HepG2 (cell line): ENCODE data around the gene NDOR1. TPM values are rescaled to one million over a fixed set of nuclear protein-coding genes. Genes with fewer than 3 reads are reported as not detected.
"Not testable (repeated sequence)": the region's sequence is repeated elsewhere in the genome, so short reads cannot be mapped to it uniquely, and the experiment has no call there.

Experiments used
- ATAC-seq: fragments of 200-7000 bp; cut with Tn5 transposase; 3 replicates; pipeline ENCODE4 v1.9.1; 2020; ENCODE audit warnings: mild to moderate bottlenecking, moderate library complexity
- BruUV-seq: library from RNA; stranded (reverse); fragments of 400-500 nt; replicated peaks from 2 replicates; lab custom pipeline; 2021; lab: Mats Ljungman, UMichigan
- CTCF ChIA-PET: fragments of 300-600 bp; formaldehyde crosslinking; extraction: SDS; loops from one replicate; lab custom pipeline; 2021; ENCODE audit warnings: low total read pairs, inconsistent platforms, low intra/inter-chr PET ratio; lab: Yijun Ruan, JAX
- POLR2A ChIA-PET: fragments of 350-600 bp; sonication (Branson Sonifier 250); formaldehyde crosslinking; loops from one replicate; lab custom pipeline; 2020; ENCODE audit warnings: antibody characterized with exemption, inconsistent platforms; lab: Yijun Ruan, JAX
- DNase-seq: peaks from one replicate; pipeline ENCODE4 v3.0.0-alpha.2; 2015; ENCODE audit warnings: low spot score
- FAIRE-seq: peaks from 3 replicates; lab custom pipeline; 2011; peaks lifted over from hg19 to GRCh38; lab: Jason Lieb, UNC
- H2AFZ ChIP-seq: one replicate; pipeline ENCODE4 v1.6.1; 2011; ENCODE audit warnings: low read length, inconsistent platforms
- H3K27ac ChIP-seq: fragments of 300-600 bp; 3 replicates; pipeline ENCODE4 v1.8.0; 2011; ENCODE audit warnings: mixed run types, mild to moderate bottlenecking, mixed read lengths, low read length, inconsistent platforms; ENCODE audit not compliant: insufficient read depth; ENCODE audit errors: extremely low read length
- H3K27me3 ChIP-seq, 2 experiments: fragments of 200-600 bp in 1 of 2; 2 replicates in 1 of 2; 3 replicates in 1 of 2; pipeline versions ENCODE4 v1.6.0 to v1.8.0; 2011; ENCODE audit warnings: low read length in 2 of 2, mild to moderate bottlenecking in 2 of 2, moderate library complexity in 2 of 2, inconsistent platforms in 1 of 2; ENCODE audit not compliant: insufficient read depth in 2 of 2, control insufficient read depth in 1 of 2
- H3K36me3 ChIP-seq, 2 experiments: fragments of 200-600 bp in 1 of 2; replicated peaks in 1 of 2; 2 replicates in 1 of 2; 3 replicates in 1 of 2; pipeline versions ENCODE4 v1.5.1 to v1.8.0; 2011; ENCODE audit warnings: low read length in 2 of 2, inconsistent platforms in 1 of 2; ENCODE audit not compliant: insufficient read depth in 2 of 2, control insufficient read depth in 1 of 2
- H3K4me1 ChIP-seq: 2 replicates; pipeline ENCODE4 v1.5.1; 2012; ENCODE audit warnings: low read length, inconsistent platforms; ENCODE audit not compliant: insufficient read depth
- H3K4me2 ChIP-seq: 2 replicates; pipeline ENCODE4 v1.6.0; 2011; ENCODE audit warnings: low read depth, low read length, inconsistent platforms
- H3K4me3 ChIP-seq, 3 experiments: fragments of 200-600 bp in 1 of 3; sonication (generic), shearing (Covaris generic) in 1 of 3; replicated peaks in 1 of 3; 2 replicates each; pipeline ENCODE4 v1.5.1; 2011 to 2016; ENCODE audit warnings: low read length in 3 of 3, inconsistent platforms in 2 of 3, low read depth in 2 of 3, mild to moderate bottlenecking in 2 of 3, control low read depth in 1 of 3, mixed read lengths in 1 of 3; ENCODE audit not compliant: insufficient read depth in 1 of 3
- H3K79me2 ChIP-seq: one replicate; pipeline ENCODE4 v1.6.1; 2011; ENCODE audit warnings: low read length, inconsistent platforms; ENCODE audit not compliant: insufficient read depth
- H3K9ac ChIP-seq: 2 replicates; pipeline ENCODE4 v1.6.0; 2011; ENCODE audit warnings: mild to moderate bottlenecking, low read depth, low read length, inconsistent platforms; ENCODE audit not compliant: insufficient read depth
- H3K9me3 ChIP-seq: 2 replicates; pipeline ENCODE4 v1.5.1; 2012; ENCODE audit warnings: mild to moderate bottlenecking, low read length
- H4K20me1 ChIP-seq: 2 replicates; pipeline ENCODE4 v1.6.0; 2011; ENCODE audit warnings: inconsistent platforms, mild to moderate bottlenecking, low read length, moderate library complexity; ENCODE audit not compliant: insufficient read depth
- CEBPG ChIP-seq: IDR thresholded peaks from 2 replicates; pipeline ENCODE4 v1.6.1; 2016
- CREM ChIP-seq, 2 experiments: sonication (generic) in 1 of 2; formaldehyde crosslinking in 1 of 2; IDR thresholded peaks; 2 replicates each; pipeline versions ENCODE4 v1.4.0 to v1.6.1; 2016 to 2020; ENCODE audit warnings: antibody characterized with exemption in 1 of 2, mild to moderate bottlenecking in 1 of 2, missing genetic modification reagents in 1 of 2
- KLF16 ChIP-seq, 2 experiments: sonication (generic) in 1 of 2; formaldehyde crosslinking in 1 of 2; IDR thresholded peaks; 2 replicates each; pipeline versions ENCODE4 v1.6.1 to v1.8.0; 2016 to 2023; ENCODE audit warnings: missing genetic modification reagents in 2 of 2, missing compliant biosample characterization in 1 of 2
- MAF1 ChIP-seq: sonication (generic); formaldehyde crosslinking; IDR thresholded peaks from 2 replicates; pipeline ENCODE4 v1.5.0; 2020; ENCODE audit warnings: missing genetic modification reagents, borderline replicate concordance
- SRF ChIP-seq: IDR thresholded peaks from 2 replicates; pipeline ENCODE4 v1.6.1; 2011; ENCODE audit warnings: mild to moderate bottlenecking, low read depth, low read length, moderate library complexity
- ZNF441 ChIP-seq: sonication (generic); formaldehyde crosslinking; IDR thresholded peaks from 2 replicates; pipeline ENCODE4 v1.7.0; 2021; ENCODE audit warnings: missing genetic modification reagents, borderline replicate concordance
- ZNF460 ChIP-seq: sonication (generic); formaldehyde crosslinking; IDR thresholded peaks from 2 replicates; pipeline ENCODE4 v1.5.1; 2020; ENCODE audit warnings: missing genetic modification reagents, mild to moderate bottlenecking, borderline replicate concordance
- ZNF574 ChIP-seq: sonication (generic); formaldehyde crosslinking; IDR thresholded peaks from 2 replicates; pipeline ENCODE4 v1.4.0; 2020; ENCODE audit warnings: missing genetic modification reagents
- WGBS: methylation state at CpG from one replicate; pipeline ENCODE4 v1.1.6; 2017; ENCODE audit warnings: low lambda C conversion rate; 5-methylcytosine and 5-hydroxymethylcytosine counted together
- in situ Hi-C: cut with HindIII; loops from 2 replicates; pipeline ENCODE4 v1.10.0; 2017; ENCODE audit warnings: low pct_unique_long_range_greater_than_20kb; ENCODE audit not compliant: extremely low pct_ligation_motif_present
- intact Hi-C: fragments of 100-400 bp; cut with micrococcal nuclease; formaldehyde crosslinking; loops from one replicate; pipeline ENCODE4 v1.10.0; 2022; ENCODE audit not compliant: unreplicated experiment
- polyA plus RNA-seq, 8 experiments: library from polyadenylated mRNA; depleted of rRNA in 3 of 8; stranded (reverse) in 7 of 8; unstranded in 1 of 8; fragments of >200 nt; fragmentation: Illumina TruSeq in 4 of 8; extraction: Trizol in 4 of 8; gene quantifications; 2 replicates each; pipeline versions ENCODE4 v1.2.1 to v1.2.3, GENCODE V29; 2011 to 2016; ENCODE audit warnings: low read depth in 4 of 8, missing spikeins in 1 of 8, mixed read lengths in 1 of 8; ENCODE audit not compliant: insufficient read depth in 1 of 8
- total RNA-seq, 5 experiments: library from RNA; depleted of rRNA; stranded (reverse); fragments of >200 nt; fragmentation: Illumina TruSeq; extraction: Trizol; gene quantifications; 2 replicates each; pipeline ENCODE4 v1.2.3, GENCODE V29; 2016; ENCODE audit warnings: low read depth in 1 of 5
- TF ChIP-seq, protein P1 (sequence below): sonication (generic); formaldehyde crosslinking; IDR thresholded peaks from 2 replicates; pipeline ENCODE4 v1.4.0; 2020; ENCODE audit warnings: missing genetic modification reagents

The NDOR1 gene
- total and polyA plus RNA-seq, 2 of the 13 experiments (the other 11 are each of a cell fraction or from before 2014, with no cell fraction given), result 3.6 to 8.7 TPM

DNA sequence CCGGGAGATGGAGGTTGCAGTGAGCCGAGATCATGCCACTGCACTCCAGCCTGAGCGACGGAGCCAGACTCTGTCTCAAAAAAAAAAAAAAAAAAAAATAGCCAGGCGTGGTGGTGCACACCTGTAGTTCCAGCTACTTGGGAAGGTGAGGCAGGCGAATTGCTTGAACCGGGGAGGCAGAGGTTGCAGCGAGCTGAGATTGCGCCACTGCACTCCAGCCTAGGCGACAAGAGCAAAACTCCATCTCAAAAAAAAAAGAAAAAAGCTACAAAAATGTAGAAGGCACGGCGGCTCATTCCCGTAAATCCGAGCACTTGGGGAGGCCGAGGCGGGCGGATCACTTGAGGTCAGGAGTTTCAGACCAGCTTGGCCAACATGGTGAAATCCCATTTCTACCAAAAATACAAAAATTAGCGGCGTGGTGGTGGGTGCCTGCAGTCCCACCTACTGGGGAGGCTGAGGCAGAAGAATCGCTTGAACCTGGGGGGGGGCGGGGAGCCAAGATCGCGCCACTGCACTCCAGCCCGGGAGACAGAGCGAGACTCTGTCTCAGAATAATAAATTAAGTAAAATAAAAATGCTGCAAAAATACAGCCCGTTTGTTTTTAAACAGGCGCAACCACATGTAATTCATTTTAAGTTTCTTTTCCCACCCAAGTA is 34.2 kb downstream of the NDOR1 start:
- H3K4me3 ChIP-seq, result peak overlapping the region; percentile 74 to 78 (median 78)
- ATAC-seq; H2AFZ ChIP-seq; in situ Hi-C loops; FAIRE-seq; H3K9me3 ChIP-seq; H3K27me3 ChIP-seq; intact Hi-C loops; CTCF ChIA-PET; BruUV-seq; DNase-seq; TF ChIP-seq CREM (CRISPR knock-in tag; IDR thresholded peaks at IDR 0.05): not testable (repeated sequence)
- TF ChIP-seq ZNF441 (CRISPR knock-in tag) (peak; percentile 50; the same call in 1 of the 2 replicates), CREM (IDR thresholded peaks at IDR 0.05) (0 out of 2 replicates have a peak, but pooled peaks have one; percentile 16), ZNF460 (CRISPR knock-in tag) (peak; percentile 91), CEBPG (CRISPR knock-in tag) (0 out of 2 replicates have a peak, but pooled peaks have one; percentile 9)
- H4K20me1 ChIP-seq, result peaks cover 27% of the 10 kb centered on the region
- H3K27ac ChIP-seq, result peak overlapping the region; percentile 96
- H3K9ac ChIP-seq, result peak overlapping the region; percentile 86
- H3K4me2 ChIP-seq, result peak overlapping the region; percentile 85
- H3K79me2 ChIP-seq, result peaks cover 37% of the 10 kb centered on the region
- WGBS, result 24% methylated on average over 27 of the region's 27 CpGs
- peaks cover 68% of the 10 kb centered on the region for H3K4me1 ChIP-seq
- H3K36me3 ChIP-seq, result peaks cover 4 to 19% of the 10 kb centered on the region in 2 experiments; a peak in 4 of 5 replicates
- POLR2A ChIA-PET, result interaction anchor here (1.1 to 7.7 kb wide), 20 partner anchors 10 to 439 kb away, joined by 3 to 317 read pairs (median 12); partner anchors contain the start of genes MAN1B1, NELFB, RNF208 and RNF224

GRCh38 chr9:137240318-137240840 is 34.9 kb downstream of the NDOR1 start:
- H4K20me1 ChIP-seq, result peaks cover 27% of the 10 kb centered on the region
- DNase-seq, result no peak
- TSS peak; percentile 69 for BruUV-seq
- FAIRE-seq, result no peak
- peaks cover 64% of the 10 kb centered on the region for H3K4me1 ChIP-seq
- peaks cover 36% of the 10 kb centered on the region for H3K79me2 ChIP-seq
- CTCF ChIA-PET, result no interaction called here
- H3K27me3 ChIP-seq, result no peaks in the 10 kb centered on the region
- 0% methylated on average over 2 of the region's 58 CpGs for WGBS
- H3K9ac ChIP-seq, result peak overlapping the region; percentile 86
- in situ Hi-C loops (no loop called here), intact Hi-C loops (no loop called here)
- ATAC-seq, result 0 out of 3 replicates have a peak, but pooled peaks have one; percentile 1
- POLR2A ChIA-PET, result interaction anchor here (0.7 to 7.7 kb wide), 34 partner anchors 11 to 440 kb away, joined by 3 to 317 read pairs (median 6); partner anchors contain the start of genes ENTPD2, ENTPD8, LRRC26 and MAN1B1
- no peaks in the 10 kb centered on the region for H3K9me3 ChIP-seq
- H3K4me3 ChIP-seq, result peak overlapping the region; percentile 74 to 78 (median 78)
- no peak overlapping the region for H2AFZ ChIP-seq
- H3K27ac ChIP-seq, result peak overlapping the region; percentile 96
- peak overlapping the region; percentile 85 for H3K4me2 ChIP-seq
- H3K36me3 ChIP-seq, result peaks cover 4 to 19% of the 10 kb centered on the region in 2 experiments; a peak in 4 of 5 replicates
- 0 out of 2 replicates have a peak, but pooled peaks have one; percentile 50 for TF ChIP-seq MAF1 (CRISPR knock-in tag)
- TF ChIP-seq ZNF574 (CRISPR knock-in tag), result peak; percentile 58
- TF ChIP-seq SRF, result no peak
- peak in 1 of 2 experiments; percentile 40; a peak in 1 of 4 replicates for TF ChIP-seq KLF16 (CRISPR knock-in tag; IDR thresholded peaks at IDR 0.05)
- TF ChIP-seq, protein P1, sequence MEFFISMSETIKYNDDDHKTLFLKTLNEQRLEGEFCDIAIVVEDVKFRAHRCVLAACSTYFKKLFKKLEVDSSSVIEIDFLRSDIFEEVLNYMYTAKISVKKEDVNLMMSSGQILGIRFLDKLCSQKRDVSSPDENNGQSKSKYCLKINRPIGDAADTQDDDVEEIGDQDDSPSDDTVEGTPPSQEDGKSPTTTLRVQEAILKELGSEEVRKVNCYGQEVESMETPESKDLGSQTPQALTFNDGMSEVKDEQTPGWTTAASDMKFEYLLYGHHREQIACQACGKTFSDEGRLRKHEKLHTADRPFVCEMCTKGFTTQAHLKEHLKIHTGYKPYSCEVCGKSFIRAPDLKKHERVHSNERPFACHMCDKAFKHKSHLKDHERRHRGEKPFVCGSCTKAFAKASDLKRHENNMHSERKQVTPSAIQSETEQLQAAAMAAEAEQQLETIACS, result peak; percentile 57
